AG09319 (cell line): ENCODE measurements around the gene IGFLR1.

Source experiments
- DNase-seq: peaks from one replicate; pipeline ENCODE4 v3.0.0-alpha.2; 2010; ENCODE audit warnings: low read depth; ENCODE audit errors: extremely low read depth
- CTCF ChIP-seq: IDR thresholded peaks from 2 replicates; pipeline ENCODE4 v1.5.1; 2011; ENCODE audit warnings: low read depth, mild to moderate bottlenecking, inconsistent platforms, low read length, moderate library complexity

Gene IGFLR1

DNA sequence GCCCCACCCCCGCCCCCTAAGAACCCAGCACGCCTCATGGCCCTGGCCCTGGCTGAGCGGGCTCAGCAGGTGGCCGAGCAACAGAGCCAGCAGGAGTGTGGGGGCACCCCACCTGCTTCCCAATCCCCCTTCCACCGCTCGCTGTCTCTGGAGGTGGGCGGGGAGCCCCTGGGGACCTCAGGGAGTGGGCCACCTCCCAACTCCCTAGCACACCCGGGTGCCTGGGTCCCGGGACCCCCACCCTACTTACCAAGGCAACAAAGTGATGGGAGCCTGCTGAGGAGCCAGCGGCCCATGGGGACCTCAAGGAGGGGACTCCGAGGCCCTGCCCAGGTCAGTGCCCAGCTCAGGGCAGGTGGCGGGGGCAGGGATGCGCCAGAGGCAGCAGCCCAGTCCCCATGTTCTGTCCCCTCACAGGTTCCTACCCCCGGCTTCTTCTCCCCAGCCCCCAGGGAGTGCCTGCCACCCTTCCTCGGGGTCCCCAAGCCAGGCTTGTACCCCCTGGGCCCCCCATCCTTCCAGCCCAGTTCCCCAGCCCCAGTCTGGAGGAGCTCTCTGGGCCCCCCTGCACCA, 45.1 kb upstream of the IGFLR1 start:
- TF ChIP-seq CTCF, result no peak
- DNase-seq, result no peak

GRCh38 chr19:35786299-35787160, 44.3 kb upstream of the IGFLR1 start:
- DNase-seq, result no peak

DNA sequence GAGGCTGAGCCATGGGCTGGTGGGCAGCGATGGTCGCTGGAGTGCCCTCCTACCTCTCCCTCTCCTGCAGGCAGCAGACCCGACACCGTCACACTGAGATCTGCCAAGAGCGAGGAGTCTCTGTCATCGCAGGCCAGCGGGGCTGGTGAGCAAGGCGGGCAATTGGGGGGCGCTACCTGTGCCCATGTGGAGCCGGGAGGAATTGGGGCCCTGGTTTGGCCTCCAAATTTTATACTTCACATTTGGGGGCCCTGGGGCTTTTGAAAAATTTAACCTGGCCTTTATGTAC, 43.0 kb upstream of the IGFLR1 start:
- no peak for DNase-seq
- TF ChIP-seq CTCF, result no peak

More at GRCh38 chr19:35786299-35787160, 44.3 kb upstream of the IGFLR1 start:
- TF ChIP-seq CTCF, result no peak

- DNase-seq, result no peak
- no peak for TF ChIP-seq CTCF
Observed at GRCh38 chr19:35784503-35785338, 42.5 kb upstream of the IGFLR1 start.

DNA sequence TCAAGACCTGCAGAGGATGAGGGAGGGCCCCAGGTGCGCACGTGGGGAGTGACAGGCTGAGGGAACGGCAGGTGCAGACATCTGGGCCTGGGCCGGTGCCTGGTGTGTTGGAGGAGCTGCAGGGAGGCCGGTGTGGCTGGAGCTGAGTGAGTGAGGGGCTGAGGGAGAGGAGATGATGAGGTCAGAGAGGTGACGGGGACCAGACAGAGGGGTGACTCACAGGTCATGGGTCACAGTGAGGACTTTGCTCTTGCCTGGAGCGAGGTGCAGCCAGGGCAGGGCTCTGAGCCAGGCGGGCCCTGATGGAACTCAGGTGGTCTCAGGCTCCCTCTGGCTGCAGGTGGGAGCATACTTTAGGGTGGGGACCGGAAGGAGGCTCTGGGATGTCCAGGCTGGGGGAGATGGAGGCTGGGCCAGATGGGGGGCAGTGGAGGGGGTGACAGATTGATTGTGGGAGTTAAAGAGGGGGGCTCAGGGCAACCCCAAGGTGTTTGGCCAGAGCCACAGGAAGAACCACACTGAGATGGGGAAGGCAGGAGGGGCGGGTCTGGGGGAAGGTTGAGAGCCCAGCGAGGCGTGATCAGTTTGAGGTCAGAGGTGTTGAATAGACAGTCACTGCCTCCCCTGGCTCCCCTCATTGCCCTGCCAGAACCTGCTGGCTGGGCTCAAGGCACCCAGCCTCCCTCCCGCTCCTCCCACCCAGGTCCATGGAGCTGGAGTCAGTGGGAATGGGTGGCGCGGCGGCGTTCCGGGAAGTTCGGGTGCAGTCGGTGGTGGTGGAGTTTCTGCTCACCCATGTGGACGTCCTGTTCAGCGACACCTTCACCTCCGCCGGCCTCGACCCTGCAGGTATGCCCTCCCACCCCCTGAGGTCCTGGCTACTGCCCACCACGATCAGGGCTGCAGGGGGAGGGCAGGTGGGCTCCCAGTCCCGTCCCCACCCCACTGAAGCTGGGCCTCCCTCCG, 41.5 kb upstream of the IGFLR1 start:
- no peak for TF ChIP-seq CTCF
- DNase-seq, result no peak

GRCh38 chr19:35782589-35782988, 40.3 kb upstream of the IGFLR1 start:
- DNase-seq, result no peak
- TF ChIP-seq CTCF, result no peak
